HEK293T (cell line): ENCODE results near the gene SCYGR1.
"Not testable (repeated sequence)": the region's sequence is repeated elsewhere in the genome, so short reads cannot be mapped to it uniquely, and the experiment has no call there.

ENCODE experiments used
- CTCF ChIA-PET: fragments of 350-600 bp; formaldehyde crosslinking; extraction: SDS; loops from one replicate; lab custom pipeline; 2021; ENCODE audit warnings: antibody characterized with exemption, inconsistent platforms; lab: Yijun Ruan, JAX
- POLR2A ChIA-PET: fragments of 350-600 bp; formaldehyde crosslinking; extraction: SDS; loops from one replicate; lab custom pipeline; 2020; ENCODE audit warnings: antibody characterized with exemption, inconsistent platforms; lab: Yijun Ruan, JAX
- DNase-seq: peaks from one replicate; pipeline ENCODE4 v3.0.0; 2012; ENCODE audit warnings: mixed read lengths; ENCODE audit errors: extremely low spot score
- ARNT ChIP-seq: fragments of 450-650 bp; IDR thresholded peaks from 2 replicates; pipeline ENCODE4 v1.6.1; 2017; ENCODE audit warnings: mild to moderate bottlenecking
- BHLHE40 ChIP-seq: fragments of 450-650 bp; IDR thresholded peaks from 2 replicates; pipeline ENCODE4 v1.6.1; 2016; ENCODE audit warnings: mild to moderate bottlenecking, moderate library complexity, borderline replicate concordance
- CTBP1 ChIP-seq: fragments of 450-650 bp; IDR thresholded peaks from 2 replicates; pipeline ENCODE4 v1.6.1; 2016; ENCODE audit warnings: borderline replicate concordance
- ELF4 ChIP-seq: fragments of 450-650 bp; IDR thresholded peaks from 2 replicates; pipeline ENCODE4 v1.6.1; 2017; ENCODE audit warnings: antibody characterized with exemption
- FOXA1 ChIP-seq: fragments of 450-650 bp; IDR thresholded peaks from 2 replicates; pipeline ENCODE4 v1.6.1; 2016; ENCODE audit warnings: mild to moderate bottlenecking
- FOXK2 ChIP-seq: fragments of 450-650 bp; IDR thresholded peaks from 2 replicates; pipeline ENCODE4 v1.6.1; 2016; ENCODE audit warnings: mild to moderate bottlenecking
- FOXM1 ChIP-seq: fragments of 450-650 bp; IDR thresholded peaks from 2 replicates; pipeline ENCODE4 v1.6.1; 2017; ENCODE audit warnings: mild to moderate bottlenecking, borderline replicate concordance
- HDGF ChIP-seq: fragments of 450-650 bp; IDR thresholded peaks from 2 replicates; pipeline ENCODE4 v1.6.1; 2017; ENCODE audit warnings: antibody characterized with exemption, borderline replicate concordance
- L3MBTL2 ChIP-seq: fragments of 450-650 bp; conservative IDR thresholded peaks from 2 replicates; pipeline ENCODE4 v1.6.1; 2016; ENCODE audit warnings: mild to moderate bottlenecking
- LEF1 ChIP-seq: fragments of 450-650 bp; IDR thresholded peaks from 2 replicates; pipeline ENCODE4 v1.6.1; 2017; ENCODE audit warnings: mild to moderate bottlenecking, borderline replicate concordance
- NFRKB ChIP-seq: fragments of 450-650 bp; IDR thresholded peaks from 2 replicates; pipeline ENCODE4 v1.6.1; 2016; ENCODE audit warnings: mild to moderate bottlenecking, moderate library complexity
- PKNOX1 ChIP-seq: fragments of 450-650 bp; IDR thresholded peaks from 2 replicates; pipeline ENCODE4 v1.6.1; 2016
- SP1 ChIP-seq: fragments of 450-650 bp; IDR thresholded peaks from 2 replicates; pipeline ENCODE4 v1.6.1; 2017
- SUZ12 ChIP-seq: fragments of 450-650 bp; IDR thresholded peaks from 2 replicates; pipeline ENCODE4 v1.6.1; 2016; ENCODE audit warnings: mild to moderate bottlenecking
- TARDBP ChIP-seq: fragments of 450-650 bp; IDR thresholded peaks from 2 replicates; pipeline ENCODE4 v1.6.1; 2016
- ZNF384 ChIP-seq: fragments of 450-650 bp; IDR thresholded peaks from 2 replicates; pipeline ENCODE4 v1.6.1; 2016

Gene SCYGR1

GRCh38 chr2:227368574-227368973 is 19.2 kb downstream of the SCYGR1 start:
- ChIA-PET POLR2A (no interaction called here), CTCF (no interaction called here)
- DNase-seq = no peak
- TF ChIP-seq LEF1 (no peak), ZNF384 (no peak), SP1 (no peak), ARNT (no peak), SUZ12 (no peak)

GRCh38 chr2:227367427-227367795 is 20.3 kb downstream of the SCYGR1 start:
- POLR2A ChIA-PET = no interaction called here
- TF ChIP-seq LEF1 (no peak), ARNT (no peak), HDGF (no peak), CTBP1 (no peak), FOXA1 (no peak), TARDBP (no peak), SP1 (no peak), FOXK2 (no peak), PKNOX1 (no peak), BHLHE40 (no peak), SUZ12 (no peak), NFRKB (no peak), FOXM1 (no peak), L3MBTL2 (no peak)
- CTCF ChIA-PET = no interaction called here
- DNase-seq = no peak

GRCh38 chr2:227366769-227367426 is 20.9 kb downstream of the SCYGR1 start:
- DNase-seq = no peak
- CTCF ChIA-PET = no interaction called here
- TF ChIP-seq ARNT (no peak), FOXM1 (no peak), ELF4 (no peak), TARDBP (no peak), NFRKB (no peak), CTBP1 (no peak), SUZ12 (no peak), FOXK2 (no peak), L3MBTL2 (no peak), BHLHE40 (no peak), SP1 (no peak), FOXA1 (no peak), LEF1 (no peak), PKNOX1 (no peak)
- POLR2A ChIA-PET = no interaction called here

GRCh38 chr2:227365833-227366232 is 21.9 kb downstream of the SCYGR1 start:
- CTCF ChIA-PET = no interaction called here
- no peak for DNase-seq
- POLR2A ChIA-PET = no interaction called here
- TF ChIP-seq ZNF384 (no peak), FOXM1 (no peak), ELF4 (no peak), L3MBTL2 (no peak), TARDBP (no peak), FOXK2 (no peak), FOXA1 (no peak)

- POLR2A ChIA-PET, DNase-seq, CTCF ChIA-PET: not testable (repeated sequence)
Measured at GRCh38 chr2:227364585-227365263, 23.0 kb downstream of the SCYGR1 start.

GRCh38 chr2:227363756-227364155 is 24.0 kb downstream of the SCYGR1 start:
- POLR2A ChIA-PET = no interaction called here
- DNase-seq = no peak
- TF ChIP-seq SP1 = no peak
- TF ChIP-seq NFRKB = no peak
- TF ChIP-seq FOXA1 = no peak
- no peak for TF ChIP-seq ARNT
- TF ChIP-seq LEF1 = no peak
- no peak for TF ChIP-seq BHLHE40
- no peak for TF ChIP-seq TARDBP
- TF ChIP-seq FOXM1 = no peak
- TF ChIP-seq ZNF384 = no peak
- CTCF ChIA-PET = no interaction called here

GRCh38 chr2:227360351-227360750 is 27.4 kb downstream of the SCYGR1 start:
- ChIA-PET CTCF (no interaction called here), POLR2A (no interaction called here)
- no peak for DNase-seq
- no peak for TF ChIP-seq SUZ12
- TF ChIP-seq HDGF = no peak
- no peak for TF ChIP-seq TARDBP
- no peak for TF ChIP-seq CTBP1
- TF ChIP-seq FOXM1 = no peak
- no peak for TF ChIP-seq ZNF384
- TF ChIP-seq ELF4 = no peak
- no peak for TF ChIP-seq PKNOX1
- TF ChIP-seq FOXA1 = no peak
- TF ChIP-seq ARNT = no peak
- TF ChIP-seq BHLHE40 = no peak
